Mesothelial cell of epicardium (in vitro differentiated cells): Measurements from ENCODE around the gene AKR7A3. TPM values are rescaled to one million over a fixed set of nuclear protein-coding genes. Genes with fewer than 3 reads are reported as not detected.

ENCODE experiments used
- DNase-seq, 2 experiments: peaks; one replicate each; pipeline ENCODE4 v3.0.0; 2021; ENCODE audit warnings: low spot score in 2 of 2; ENCODE audit not compliant: unreplicated experiment in 2 of 2
- H3K27ac Mint-ChIP-seq: 2 replicates; pipeline ENCODE4 v1.8.0; 2021; ENCODE audit warnings: mixed read lengths
- H3K27me3 Mint-ChIP-seq: 2 replicates; pipeline ENCODE4 v1.8.0; 2021; ENCODE audit warnings: low read depth, mixed read lengths
- H3K36me3 Mint-ChIP-seq: 2 replicates; pipeline ENCODE4 v1.8.0; 2021; ENCODE audit warnings: mixed read lengths
- H3K4me1 Mint-ChIP-seq: 2 replicates; pipeline ENCODE4 v1.8.0; 2021; ENCODE audit warnings: mixed read lengths
- H3K4me3 Mint-ChIP-seq: 2 replicates; pipeline ENCODE4 v1.8.0; 2021; ENCODE audit warnings: mild to moderate bottlenecking, moderate library complexity, mixed read lengths
- H3K9me3 Mint-ChIP-seq: 2 replicates; pipeline ENCODE4 v1.8.0; 2021; ENCODE audit warnings: mixed read lengths
- CTCF ChIP-seq: fragments of 200-600 bp; sonication (generic); IDR thresholded peaks from one replicate; pipeline ENCODE4 v1.5.0; 2021; ENCODE audit warnings: antibody characterized with exemption; ENCODE audit not compliant: unreplicated experiment
- total RNA-seq: library from RNA; stranded (reverse); gene quantifications from 3 replicates; pipeline ENCODE4 v1.2.1, GENCODE V29; 2021

The AKR7A3 gene
- total RNA-seq, 1 donor from 2014 or later = 2.8 TPM

GRCh38 chr1:19327736-19328135, 39.2 kb upstream of the AKR7A3 start:
- no peaks in the 10 kb centered on the region for H3K9me3 Mint-ChIP-seq
- TF ChIP-seq CTCF = no peak
- no peak for DNase-seq
- H3K27ac Mint-ChIP-seq = no peak overlapping the region
- no peaks in the 10 kb centered on the region for H3K27me3 Mint-ChIP-seq
- H3K36me3 Mint-ChIP-seq = peaks cover 12% of the 10 kb centered on the region
- no peaks in the 10 kb centered on the region for H3K4me1 Mint-ChIP-seq
- H3K4me3 Mint-ChIP-seq = no peak overlapping the region

- no peak for TF ChIP-seq CTCF
- Mint-ChIP-seq H3K9me3 (no peaks in the 10 kb centered on the region), H3K4me3 (no peak overlapping the region), H3K27ac (no peak overlapping the region), H3K4me1 (no peaks in the 10 kb centered on the region), H3K36me3 (peaks cover 14% of the 10 kb centered on the region), H3K27me3 (no peaks in the 10 kb centered on the region)
- DNase-seq = no peak
Observed at GRCh38 chr1:19327301-19327700, 38.7 kb upstream of the AKR7A3 start.

DNA sequence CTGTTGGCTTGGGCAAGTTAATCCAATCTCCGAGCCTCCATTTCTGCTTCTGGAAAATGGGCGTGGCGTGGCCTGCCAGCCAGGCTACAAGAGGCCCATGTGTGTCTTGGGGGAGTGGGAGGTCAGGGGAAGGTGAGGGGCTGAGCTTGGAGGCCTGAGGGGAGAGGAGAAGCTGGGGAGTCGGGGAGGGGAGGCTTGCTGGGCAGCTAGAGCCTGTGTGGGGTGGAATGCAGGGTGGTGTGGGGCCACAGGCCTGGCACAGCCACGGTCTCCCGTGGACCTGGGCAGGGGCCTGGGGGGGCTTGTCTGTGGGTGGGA, 38.1 kb upstream of the AKR7A3 start:
- Mint-ChIP-seq H3K4me3 (no peak overlapping the region), H3K27me3 (no peaks in the 10 kb centered on the region), H3K4me1 (no peaks in the 10 kb centered on the region), H3K36me3 (peaks cover 14% of the 10 kb centered on the region), H3K9me3 (no peaks in the 10 kb centered on the region), H3K27ac (no peak overlapping the region)
- TF ChIP-seq CTCF = no peak
- DNase-seq = no peak

- no peak for TF ChIP-seq CTCF
- no peaks in the 10 kb centered on the region for H3K27me3 Mint-ChIP-seq
- H3K9me3 Mint-ChIP-seq = no peaks in the 10 kb centered on the region
- H3K4me1 Mint-ChIP-seq = no peaks in the 10 kb centered on the region
- DNase-seq = no peak
- no peak overlapping the region for H3K4me3 Mint-ChIP-seq
- H3K27ac Mint-ChIP-seq = no peak overlapping the region
- H3K36me3 Mint-ChIP-seq = peaks cover 14% of the 10 kb centered on the region
Observed at GRCh38 chr1:19325958-19326747, 37.6 kb upstream of the AKR7A3 start.

DNA sequence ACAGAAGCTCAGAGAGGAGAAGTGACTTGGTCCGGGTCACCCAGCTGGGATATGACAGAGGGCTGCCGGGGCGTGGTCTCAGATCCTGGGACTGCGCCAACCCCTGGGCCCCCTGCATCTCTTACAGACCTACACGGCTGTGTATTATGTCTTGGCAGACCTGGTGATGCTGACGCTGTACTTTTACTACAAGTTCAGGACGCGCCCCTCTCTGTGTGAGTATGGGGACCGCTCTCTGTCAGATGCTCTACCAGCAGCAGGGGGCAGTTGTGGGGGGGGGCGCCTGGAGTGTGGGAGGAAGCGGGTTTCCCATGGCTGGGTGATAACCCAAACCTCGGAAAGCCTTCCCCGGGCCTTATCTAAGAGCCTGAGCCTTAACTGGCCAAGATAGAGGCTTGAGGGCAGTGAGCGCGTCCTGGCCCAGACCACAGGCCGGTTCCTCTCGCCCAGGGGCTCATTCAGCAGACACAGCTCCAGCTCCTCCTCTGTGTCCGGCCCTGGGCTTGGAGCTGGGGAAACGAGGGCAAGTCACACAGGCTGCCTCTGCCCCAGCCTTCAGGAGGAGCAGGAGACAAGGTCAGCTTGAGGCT, 36.9 kb upstream of the AKR7A3 start:
- DNase-seq = no peak
- no peaks in the 10 kb centered on the region for H3K4me1 Mint-ChIP-seq
- H3K9me3 Mint-ChIP-seq = no peaks in the 10 kb centered on the region
- peaks cover 14% of the 10 kb centered on the region for H3K36me3 Mint-ChIP-seq
- TF ChIP-seq CTCF = no peak
- no peaks in the 10 kb centered on the region for H3K27me3 Mint-ChIP-seq
- H3K4me3 Mint-ChIP-seq = no peak overlapping the region
- H3K27ac Mint-ChIP-seq = no peak overlapping the region

DNA sequence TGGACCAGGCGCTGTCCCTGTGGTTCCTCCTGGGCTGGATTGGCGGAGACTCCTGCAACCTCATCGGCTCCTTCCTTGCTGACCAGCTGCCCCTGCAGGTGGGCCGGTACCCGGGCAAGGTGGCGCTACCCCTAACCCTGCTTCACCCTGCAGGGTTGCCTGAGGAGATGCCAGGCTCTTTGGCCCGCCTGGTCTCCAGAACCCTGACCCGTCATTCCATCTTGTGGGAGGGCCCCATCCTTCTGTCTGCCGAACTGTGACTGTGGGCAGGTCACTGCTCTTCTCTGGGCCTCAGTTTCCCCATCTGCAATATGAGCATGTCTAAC, 36.1 kb upstream of the AKR7A3 start:
- Mint-ChIP-seq H3K9me3 (no peaks in the 10 kb centered on the region), H3K4me3 (no peak overlapping the region), H3K4me1 (no peaks in the 10 kb centered on the region), H3K27me3 (no peaks in the 10 kb centered on the region), H3K36me3 (peaks cover 13% of the 10 kb centered on the region), H3K27ac (no peak overlapping the region)
- TF ChIP-seq CTCF = no peak
- DNase-seq = no peak
